ENCODE results near the gene GALNT7. TPM values are rescaled to one million over a fixed set of nuclear protein-coding genes. Genes with fewer than 3 reads are reported as not detected.

GALNT7 gene
- total and polyA plus RNA-seq, 7 donors = 0.69 to 3.2 (median 1.6) TPM

DNA sequence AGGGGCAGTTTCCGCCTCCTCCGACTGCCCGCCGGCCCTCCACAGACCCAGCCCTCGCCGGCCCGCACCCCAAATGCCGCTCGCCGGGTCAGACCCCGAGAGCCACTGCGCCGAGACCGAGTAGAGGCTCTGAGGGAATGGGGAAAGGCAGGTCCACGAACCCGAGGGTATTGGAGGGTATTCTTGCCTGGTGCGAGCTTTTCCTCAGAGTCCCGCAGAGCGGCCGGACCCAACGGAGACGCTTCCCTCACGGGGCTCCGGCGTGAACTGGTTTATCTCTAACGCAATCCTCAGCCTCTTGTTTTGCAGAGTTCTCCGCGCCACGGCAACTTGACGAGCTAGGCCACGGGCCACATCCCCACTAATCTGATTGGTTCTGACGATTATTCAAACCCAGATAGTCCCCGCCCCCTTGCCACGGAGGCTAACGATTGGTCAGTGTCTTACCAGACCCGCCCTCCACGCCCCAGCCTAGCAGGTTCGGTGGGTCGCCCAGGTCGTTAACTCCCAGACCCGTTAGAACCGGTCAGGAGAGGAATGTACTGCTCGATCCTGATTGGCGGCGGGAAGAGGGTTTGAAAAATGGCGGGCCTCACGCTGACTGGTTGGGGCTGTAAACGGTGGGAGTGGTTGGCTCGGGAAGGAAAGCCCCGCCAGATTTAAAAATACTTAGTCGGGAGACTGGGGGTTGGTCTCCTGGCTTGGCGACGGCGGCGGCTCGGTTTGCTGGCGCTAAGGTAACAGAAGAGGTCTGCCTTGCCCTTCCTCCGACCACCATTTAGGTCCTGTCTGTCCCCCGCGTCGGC lies 165.7 kb downstream of the GALNT7 start, which contains the start of gene HMGB2:
Gene HMGB2, minus strand, starts transcription at position 274 of the 806 bp plus-strand sequence. CDS start 709 bp downstream, outside the sequence.
- peaks cover 0 to 36% of the 10 kb centered on the region in 2 donors for H3K36me3 ChIP-seq (ENCODE audit: insufficient read depth in 1 of 2, low read depth in 1 of 2)
- H3K4me3 ChIP-seq = peak within 1 kb of the TSS; percentile 92
- intact Hi-C loops (cut with DNase I) = loop anchor here (1.0 to 2.0 kb wide), 2 partner anchors 36 to 37 kb away; partner anchors contain the start of gene SAP30 (in 2 of the 2)
- DNase-seq (peak; percentile 100), ATAC-seq (peak; percentile 96 to 100 (median 99))
- no peaks in the 10 kb centered on the region for H3K9me3 ChIP-seq
- H3K27ac ChIP-seq = peak within 1 kb of the TSS; percentile 98
- H3K4me1 ChIP-seq = peaks cover 12% of the 10 kb centered on the region
- TF ChIP-seq, protein P1, sequence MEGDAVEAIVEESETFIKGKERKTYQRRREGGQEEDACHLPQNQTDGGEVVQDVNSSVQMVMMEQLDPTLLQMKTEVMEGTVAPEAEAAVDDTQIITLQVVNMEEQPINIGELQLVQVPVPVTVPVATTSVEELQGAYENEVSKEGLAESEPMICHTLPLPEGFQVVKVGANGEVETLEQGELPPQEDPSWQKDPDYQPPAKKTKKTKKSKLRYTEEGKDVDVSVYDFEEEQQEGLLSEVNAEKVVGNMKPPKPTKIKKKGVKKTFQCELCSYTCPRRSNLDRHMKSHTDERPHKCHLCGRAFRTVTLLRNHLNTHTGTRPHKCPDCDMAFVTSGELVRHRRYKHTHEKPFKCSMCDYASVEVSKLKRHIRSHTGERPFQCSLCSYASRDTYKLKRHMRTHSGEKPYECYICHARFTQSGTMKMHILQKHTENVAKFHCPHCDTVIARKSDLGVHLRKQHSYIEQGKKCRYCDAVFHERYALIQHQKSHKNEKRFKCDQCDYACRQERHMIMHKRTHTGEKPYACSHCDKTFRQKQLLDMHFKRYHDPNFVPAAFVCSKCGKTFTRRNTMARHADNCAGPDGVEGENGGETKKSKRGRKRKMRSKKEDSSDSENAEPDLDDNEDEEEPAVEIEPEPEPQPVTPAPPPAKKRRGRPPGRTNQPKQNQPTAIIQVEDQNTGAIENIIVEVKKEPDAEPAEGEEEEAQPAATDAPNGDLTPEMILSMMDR (IDR thresholded peaks at IDR 0.05) = no peak
- 0% methylated on average over 60 to 61 of the region's 61 CpGs for WGBS, 3 donors
- no peaks in the 10 kb centered on the region for H3K27me3 ChIP-seq (ENCODE audit: insufficient read depth in 3 of 3, low read length in 2 of 3)

DNA sequence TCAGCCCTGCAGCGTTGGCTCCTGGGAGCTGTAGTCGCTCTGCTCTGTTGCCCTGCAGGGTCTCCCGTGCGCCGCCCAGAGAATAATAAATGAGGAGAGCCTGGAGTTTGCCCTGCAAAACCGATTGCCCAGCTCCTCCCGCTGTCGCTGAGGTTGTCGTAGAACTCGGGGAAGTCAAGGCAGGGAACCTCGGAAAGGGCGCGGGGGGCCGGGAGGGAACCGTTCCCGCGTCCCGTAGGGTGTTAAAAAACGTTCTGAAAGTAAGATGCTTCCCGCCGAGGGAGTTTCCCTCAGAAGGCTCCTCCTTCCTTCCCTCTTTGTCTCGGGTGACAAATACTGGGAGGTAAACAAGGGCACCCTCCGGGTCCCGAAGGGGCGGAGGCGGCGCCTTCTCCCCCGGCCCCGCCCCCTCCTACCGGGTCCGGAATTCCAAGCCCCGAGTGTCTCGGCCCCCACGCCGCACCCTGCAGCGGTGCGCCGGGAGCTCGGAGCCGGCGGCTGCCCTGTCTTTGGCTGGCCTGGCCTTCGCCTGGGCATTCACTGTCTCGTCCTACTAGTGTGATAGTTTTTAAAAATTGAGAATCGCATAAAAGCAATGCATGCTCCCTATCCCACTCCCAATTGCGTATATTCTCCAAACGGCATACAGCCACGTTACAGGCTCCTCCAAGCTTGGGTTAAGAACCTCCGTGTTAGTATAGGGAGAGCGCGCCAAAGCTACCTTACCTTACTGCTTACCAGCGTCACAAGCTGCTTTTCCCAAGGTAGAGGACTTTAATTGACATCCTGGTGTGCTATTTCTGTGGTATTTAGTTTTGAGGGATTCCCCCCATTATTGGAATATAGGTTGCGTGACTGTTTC lies 166.5 kb downstream of the GALNT7 start:
- whole genome bisulfite sequencing, 3 donors = 3 to 4% (median 3%) methylated on average over 46 to 52 of the region's 52 CpGs
- intact Hi-C loops (cut with DNase I) = loop anchor here (1.0 to 2.0 kb wide), 2 partner anchors 35 to 36 kb away; partner anchors contain the start of gene SAP30 (in 2 of the 2)
- Histone ChIP-seq H3K4me3 (peak overlapping the region; percentile 92), H3K9me3 (no peaks in the 10 kb centered on the region), H3K4me1 (peaks cover 12% of the 10 kb centered on the region), H3K36me3 (ENCODE audit: insufficient read depth in 1 of 2, low read depth in 1 of 2) (peaks cover 0 to 28% of the 10 kb centered on the region in 2 donors), H3K27ac (peak overlapping the region; percentile 58), H3K27me3 (ENCODE audit: insufficient read depth in 3 of 3, low read length in 2 of 3) (no peaks in the 10 kb centered on the region)
- peak; percentile 18 to 51 (median 36) for ATAC-seq
- DNase-seq = peak; percentile 51 to 59
- TF ChIP-seq, protein P1 (IDR thresholded peaks at IDR 0.05) = no peak

DNA sequence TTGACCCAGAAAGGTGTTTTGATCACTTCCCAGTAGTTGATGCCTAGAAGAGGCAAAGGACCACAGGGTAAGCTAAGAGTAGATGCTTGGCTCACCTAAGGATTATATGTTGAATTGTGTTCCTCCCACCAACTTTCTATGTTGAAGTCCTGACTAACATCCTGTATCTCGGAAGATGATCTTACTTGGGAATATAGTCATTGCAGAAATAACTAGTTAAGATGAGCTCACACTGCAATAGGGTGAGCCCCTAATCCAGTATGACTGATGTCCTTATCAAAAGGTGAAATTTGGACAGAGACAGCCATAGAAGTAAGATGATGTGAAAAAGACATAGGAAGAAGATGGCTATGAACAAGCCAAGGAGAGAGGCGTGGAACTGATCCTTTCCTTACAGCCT lies 168.9 kb downstream of the GALNT7 start:
- no peak overlapping the region for H3K4me3 ChIP-seq
- peaks cover 10% of the 10 kb centered on the region for H3K4me1 ChIP-seq
- H3K9me3 ChIP-seq = no peaks in the 10 kb centered on the region
- DNase-seq = no peak
- H3K27me3 ChIP-seq (ENCODE audit: insufficient read depth in 3 of 3, low read length in 2 of 3) = no peaks in the 10 kb centered on the region
- 96 to 98% (median 98%) methylated on average over 2 of the region's 2 CpGs for WGBS, 3 donors
- peaks cover 0 to 5% of the 10 kb centered on the region in 2 donors for H3K36me3 ChIP-seq (ENCODE audit: insufficient read depth in 1 of 2, low read depth in 1 of 2)
- ATAC-seq = no peak
- intact Hi-C loops (cut with DNase I) = no loop called here
- H3K27ac ChIP-seq = no peak overlapping the region
- TF ChIP-seq, protein P1 (IDR thresholded peaks at IDR 0.05) = no peak

DNA sequence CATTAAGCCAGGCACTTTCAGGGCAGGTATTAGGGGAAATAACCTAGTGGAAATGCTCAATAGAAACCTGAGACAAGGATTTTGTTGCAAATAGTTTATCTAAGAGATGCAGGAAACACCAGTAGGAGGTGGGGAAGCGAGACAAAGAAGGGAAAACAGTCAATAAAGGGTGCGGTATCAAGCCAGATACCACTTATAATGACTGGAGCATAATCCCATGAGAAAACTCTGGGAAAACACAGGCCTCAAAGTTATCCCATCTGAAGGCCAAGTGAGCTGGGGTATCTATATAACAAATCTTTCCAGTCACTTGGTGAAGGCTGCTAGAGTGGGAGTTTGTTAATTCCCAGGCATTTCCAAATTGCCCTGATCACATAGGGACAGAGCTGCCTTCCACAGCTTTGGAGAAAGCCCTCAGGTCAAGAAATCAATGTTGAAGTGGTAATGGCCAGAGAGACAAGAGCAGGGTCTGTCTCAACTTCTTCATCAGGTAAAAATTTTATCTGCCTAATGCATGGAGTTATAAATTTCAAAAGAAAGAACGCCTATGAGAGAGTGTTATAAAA lies 175.3 kb downstream of the GALNT7 start:
- H3K36me3 ChIP-seq (ENCODE audit: insufficient read depth in 1 of 2, low read depth in 1 of 2) = no peaks in the 10 kb centered on the region
- no peaks in the 10 kb centered on the region for H3K27me3 ChIP-seq (ENCODE audit: insufficient read depth in 3 of 3, low read length in 2 of 3)
- DNase-seq (no peak), ATAC-seq (no peak)
- intact Hi-C loops (cut with DNase I) = no loop called here
- TF ChIP-seq, protein P1 (IDR thresholded peaks at IDR 0.05) = no peak
- no peak overlapping the region for H3K27ac ChIP-seq
- no peaks in the 10 kb centered on the region for H3K4me1 ChIP-seq
- H3K9me3 ChIP-seq = no peaks in the 10 kb centered on the region
- 79 to 88% (median 83%) methylated on average over 3 of the region's 3 CpGs for WGBS, 3 donors
- no peak overlapping the region for H3K4me3 ChIP-seq

All from psoas muscle (tissue), 8 donors.